ENCODE results near the gene ADCY2.
"Not testable (repeated sequence)": the region's sequence is repeated elsewhere in the genome, so short reads cannot be mapped to it uniquely, and the experiment has no call there.

ADCY2 gene

DNA sequence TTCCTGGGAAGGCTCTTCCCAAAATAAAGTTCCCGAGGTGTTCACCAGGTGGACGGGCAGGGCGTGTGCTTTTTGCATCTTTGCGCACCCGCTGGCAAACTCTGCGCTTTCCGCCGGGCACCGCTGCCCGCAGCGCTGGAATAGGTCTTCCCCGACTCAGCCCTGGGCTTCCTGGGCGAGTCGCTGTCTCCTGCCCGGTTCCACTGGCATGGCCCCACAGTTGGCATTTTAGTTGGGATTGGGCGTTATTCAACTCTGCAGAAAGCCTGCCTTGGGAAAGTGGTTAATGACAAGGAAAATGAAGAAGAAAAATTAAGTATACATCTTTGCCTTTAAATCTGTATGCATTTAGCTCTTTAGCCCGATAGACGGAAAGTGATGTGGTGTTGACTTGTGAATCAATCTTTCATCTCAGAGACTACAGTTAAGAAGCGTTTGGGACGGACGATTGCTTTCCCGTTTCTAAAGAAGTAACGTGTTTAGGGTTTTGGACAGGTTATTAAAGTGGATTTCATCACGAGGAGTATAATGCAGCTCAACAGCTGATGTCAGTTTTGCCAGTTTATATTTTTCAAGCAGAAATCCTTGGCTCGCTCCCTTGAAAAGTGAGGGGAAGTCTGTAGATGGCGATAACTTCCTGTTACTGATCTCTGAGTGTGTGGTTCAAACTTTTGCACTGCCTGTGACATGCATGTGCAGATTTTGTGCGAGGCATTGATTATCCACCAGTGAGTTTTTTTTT is 946 bp downstream of the ADCY2 start:
- DNase-seq = no peak

DNA sequence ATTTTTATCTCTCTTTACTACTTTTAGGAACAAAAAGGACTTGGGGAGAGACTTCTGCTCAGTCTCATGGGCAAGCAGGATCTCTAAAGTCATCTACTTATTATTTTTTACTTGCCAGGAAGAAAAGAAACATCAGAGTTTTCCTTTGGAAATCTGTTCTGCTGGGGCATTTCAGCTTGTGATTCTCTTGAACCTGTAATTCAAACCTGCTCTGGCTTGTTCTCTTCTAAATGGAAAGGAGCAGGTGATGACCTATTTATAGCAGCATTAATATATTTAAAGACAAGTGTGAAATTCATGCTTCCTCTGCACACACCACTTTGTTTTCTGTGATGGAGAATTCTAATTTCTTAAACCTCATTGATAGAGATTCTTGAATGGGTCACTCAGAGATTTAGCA is 2.0 kb downstream of the ADCY2 start:
- no peak for DNase-seq

DNA sequence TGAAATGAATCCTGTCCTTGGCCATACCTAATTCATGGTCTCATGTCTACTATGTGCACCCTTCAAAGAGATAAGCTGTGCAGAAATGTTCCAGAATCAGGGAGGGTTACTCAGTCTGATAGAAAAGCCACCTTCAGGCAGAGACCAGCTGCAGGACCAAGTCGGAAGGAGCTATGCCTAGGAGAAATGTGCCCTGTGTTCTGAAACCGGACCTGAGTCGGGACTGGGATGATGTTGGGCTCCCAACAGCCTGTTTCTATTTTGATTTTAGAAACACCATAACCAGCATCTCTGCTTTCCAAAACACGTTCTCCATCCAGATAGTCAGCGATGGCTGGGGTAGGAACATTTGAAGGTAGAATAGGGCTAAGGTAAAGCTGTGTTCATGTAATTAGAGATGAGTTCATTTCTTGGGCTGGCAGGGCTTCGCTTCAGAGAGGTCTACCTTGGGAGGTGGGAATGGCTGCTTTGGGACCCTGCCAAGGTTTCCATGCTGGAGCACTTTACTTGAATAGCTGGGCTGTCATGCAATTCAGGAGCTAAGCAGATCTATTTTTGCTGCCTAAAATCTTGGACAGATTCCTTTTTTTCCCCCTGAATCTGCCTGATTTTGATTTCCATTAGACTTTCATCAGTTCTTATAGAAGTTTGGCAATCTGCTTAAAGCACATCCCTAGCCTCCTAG is 2.8 kb downstream of the ADCY2 start:
- DNase-seq = no peak

DNA sequence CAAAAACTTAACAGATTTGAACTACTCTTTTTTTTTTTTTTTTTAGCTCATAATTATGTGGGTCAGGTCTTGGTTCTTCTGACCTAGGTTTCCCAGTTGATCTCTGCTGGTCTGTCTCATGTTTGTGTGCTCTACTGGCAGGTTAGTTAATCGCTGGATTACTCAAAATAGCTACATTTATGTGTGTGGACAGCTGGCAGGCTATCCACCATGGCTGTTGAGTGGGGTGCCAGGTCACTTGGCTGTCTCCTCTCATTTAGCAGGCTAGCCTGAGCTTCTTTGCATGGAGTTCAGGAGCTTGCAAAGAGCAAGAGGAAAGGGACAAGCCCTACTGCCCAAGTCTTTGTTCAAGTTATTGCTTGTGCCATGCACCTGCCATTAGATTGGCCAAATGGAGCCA is 9.3 kb downstream of the ADCY2 start:
- no peak for DNase-seq

DNA sequence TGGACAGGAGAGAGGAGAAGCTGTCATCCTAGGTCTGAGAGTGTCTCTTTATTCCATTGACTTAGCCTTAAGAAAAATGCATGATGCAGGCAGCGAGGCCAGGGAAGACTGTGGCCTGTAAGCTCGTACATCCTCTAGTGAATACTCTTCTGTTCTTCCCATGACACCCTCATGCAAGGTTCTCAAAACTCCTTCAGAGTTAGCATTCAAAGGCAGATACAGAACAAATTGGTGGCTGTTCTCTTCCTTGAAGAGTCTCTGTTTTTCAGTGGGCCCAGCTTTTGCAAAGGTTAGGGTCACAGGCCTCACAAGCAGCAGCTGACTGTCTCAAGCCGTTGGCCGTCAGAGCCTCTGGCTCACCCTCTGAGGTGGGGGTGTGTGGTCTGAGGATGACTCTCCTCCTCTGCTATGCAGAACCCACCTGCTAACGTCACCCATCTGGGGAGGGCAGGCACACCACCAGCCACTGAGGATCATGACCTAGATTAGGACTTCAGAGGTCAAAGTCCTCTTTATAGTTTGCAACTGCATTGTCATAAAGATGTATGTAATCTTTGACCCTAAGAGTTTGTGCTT is 15.1 kb downstream of the ADCY2 start:
- no peak for DNase-seq

DNA sequence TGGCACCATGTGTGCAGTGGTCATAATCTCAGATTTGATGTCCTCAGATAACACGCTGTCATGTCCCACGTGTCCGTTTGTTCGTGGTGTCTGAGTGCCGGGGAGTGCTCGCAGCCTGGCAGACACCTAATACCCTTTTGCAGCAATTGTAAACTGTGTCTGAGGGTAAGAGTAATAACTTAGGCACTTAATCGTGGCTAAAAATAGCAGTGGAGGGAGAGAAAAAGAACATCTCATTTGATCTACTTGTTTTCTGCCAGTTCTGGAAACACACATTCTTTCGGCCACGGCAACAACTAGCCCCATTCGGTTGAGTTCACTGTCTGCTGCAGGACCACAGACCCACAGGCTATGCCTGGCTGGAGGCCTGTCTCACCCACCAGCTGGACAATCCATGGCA is 16.5 kb downstream of the ADCY2 start:
- no peak for DNase-seq

DNA sequence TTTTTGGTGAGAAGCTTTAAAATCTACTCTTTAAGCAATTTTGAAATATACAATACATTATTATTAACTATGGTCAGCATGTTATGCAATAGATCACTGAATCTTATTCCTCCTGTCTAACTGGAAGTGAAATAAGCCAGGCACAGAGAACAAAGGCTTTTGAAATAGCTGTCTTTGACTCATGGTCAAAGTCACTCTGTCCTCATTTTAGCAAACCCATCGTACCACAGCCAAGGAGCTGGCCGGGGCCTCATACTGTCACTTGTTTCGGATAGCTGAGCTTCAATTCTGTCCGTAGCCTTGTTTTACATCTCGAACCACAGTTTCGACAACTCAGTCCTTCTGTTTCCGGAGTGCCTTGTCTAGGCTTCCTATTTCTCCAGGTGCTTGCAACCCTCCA is 19.2 kb downstream of the ADCY2 start:
- no peak for DNase-seq

DNA sequence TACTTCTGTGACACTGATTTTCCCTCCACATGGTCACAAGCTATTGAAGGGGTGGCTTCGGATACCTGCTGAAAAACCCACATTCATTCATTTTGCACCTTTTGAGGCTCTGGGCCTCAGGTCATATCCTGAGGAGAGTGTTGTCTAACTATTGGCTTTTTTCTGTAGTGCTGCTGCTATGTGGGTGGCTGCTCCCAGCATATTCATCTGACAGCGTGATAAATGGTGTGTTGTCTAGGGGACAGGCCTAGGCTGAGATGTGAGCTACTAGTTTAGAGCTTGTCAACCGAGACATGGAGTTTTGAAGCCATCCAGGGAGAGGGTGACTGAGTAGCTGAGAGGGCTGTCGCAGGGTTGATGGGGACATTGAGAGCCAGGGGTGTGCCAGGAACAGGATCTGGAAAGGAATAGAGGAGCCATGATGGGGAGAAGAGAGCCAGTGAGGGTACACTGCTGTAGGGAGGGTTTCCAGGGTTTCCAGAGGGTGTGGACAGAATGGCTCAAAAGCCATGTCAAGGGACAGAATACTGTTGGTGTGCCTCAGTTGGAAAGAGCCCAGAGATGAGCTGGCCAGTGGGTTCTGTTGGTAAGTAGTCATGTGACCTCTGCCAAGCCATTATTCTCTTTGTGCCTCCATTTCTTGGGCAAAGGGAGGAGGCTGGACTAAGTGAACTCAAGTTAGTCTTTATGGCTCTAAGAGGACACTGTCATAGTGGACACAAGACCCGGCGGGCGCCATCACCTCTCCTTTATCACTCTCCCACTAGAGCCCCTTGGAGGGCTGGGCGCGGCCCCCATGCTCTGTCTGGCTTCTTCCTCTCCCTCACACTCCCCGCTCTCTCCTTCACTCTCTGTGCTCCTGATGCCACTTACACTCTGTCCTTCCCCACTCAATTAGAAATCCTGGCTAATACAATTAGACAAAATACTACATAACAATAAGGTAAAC is 19.9 kb downstream of the ADCY2 start:
- DNase-seq = no peak

DNA sequence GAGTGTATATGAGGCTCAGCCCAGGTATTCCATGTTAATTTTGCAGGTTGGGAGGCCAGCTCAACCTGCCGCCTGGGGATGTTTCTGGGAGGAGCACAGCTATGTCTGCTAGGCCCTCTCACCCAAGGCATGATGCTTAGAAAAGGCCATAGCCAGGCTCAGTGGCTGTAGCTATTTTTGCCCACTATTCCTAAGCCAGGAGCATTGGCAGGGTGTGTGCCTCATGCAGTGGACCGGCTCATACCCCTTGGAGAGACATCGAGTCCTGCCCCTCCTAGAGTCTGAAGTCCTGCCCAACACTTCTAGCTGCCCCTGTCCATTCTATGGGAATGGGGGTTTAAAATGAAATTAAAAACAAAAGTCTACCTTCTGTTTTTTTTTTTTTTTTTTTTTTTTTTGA is 22.3 kb downstream of the ADCY2 start:
- DNase-seq = no peak

DNA sequence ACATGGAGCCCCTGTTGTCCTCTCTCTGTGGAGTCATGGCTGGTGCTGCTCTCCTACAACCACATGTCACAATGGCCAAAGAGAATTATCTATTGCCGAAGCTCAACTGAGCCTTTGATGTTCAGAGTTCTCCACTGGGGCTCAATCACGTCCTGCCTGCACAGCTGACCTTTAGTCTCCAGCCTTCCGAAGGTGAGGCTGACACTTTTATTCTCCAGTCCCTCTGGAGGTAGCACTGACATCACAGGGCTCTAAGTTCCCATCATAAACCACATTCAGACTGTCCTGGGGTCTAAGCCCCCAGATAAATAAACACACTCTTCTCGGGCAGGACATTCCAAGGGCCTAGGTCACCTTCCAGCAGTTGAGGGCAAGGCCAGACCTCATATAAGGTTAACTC is 23.4 kb downstream of the ADCY2 start:
- DNase-seq = no peak

DNA sequence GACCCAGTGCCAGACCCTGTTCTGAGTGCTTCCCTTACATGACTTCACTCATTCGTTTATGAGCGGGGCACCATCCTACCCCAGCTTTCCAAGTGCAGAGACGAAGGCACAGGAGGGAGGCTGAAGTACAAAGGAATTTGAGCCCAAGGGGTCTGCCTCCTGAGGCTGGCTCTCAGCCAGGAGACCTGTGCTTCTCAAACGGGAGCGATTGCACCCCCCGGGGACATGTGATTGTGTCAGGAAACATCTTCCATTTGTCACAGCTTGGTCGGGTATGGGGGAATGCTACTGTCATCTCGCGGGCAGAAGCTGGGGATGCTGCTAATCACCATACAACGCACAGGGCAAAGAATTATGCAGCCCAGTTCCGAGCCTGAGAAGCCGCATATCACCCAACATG is 23.9 kb downstream of the ADCY2 start:
- DNase-seq = no peak

DNA sequence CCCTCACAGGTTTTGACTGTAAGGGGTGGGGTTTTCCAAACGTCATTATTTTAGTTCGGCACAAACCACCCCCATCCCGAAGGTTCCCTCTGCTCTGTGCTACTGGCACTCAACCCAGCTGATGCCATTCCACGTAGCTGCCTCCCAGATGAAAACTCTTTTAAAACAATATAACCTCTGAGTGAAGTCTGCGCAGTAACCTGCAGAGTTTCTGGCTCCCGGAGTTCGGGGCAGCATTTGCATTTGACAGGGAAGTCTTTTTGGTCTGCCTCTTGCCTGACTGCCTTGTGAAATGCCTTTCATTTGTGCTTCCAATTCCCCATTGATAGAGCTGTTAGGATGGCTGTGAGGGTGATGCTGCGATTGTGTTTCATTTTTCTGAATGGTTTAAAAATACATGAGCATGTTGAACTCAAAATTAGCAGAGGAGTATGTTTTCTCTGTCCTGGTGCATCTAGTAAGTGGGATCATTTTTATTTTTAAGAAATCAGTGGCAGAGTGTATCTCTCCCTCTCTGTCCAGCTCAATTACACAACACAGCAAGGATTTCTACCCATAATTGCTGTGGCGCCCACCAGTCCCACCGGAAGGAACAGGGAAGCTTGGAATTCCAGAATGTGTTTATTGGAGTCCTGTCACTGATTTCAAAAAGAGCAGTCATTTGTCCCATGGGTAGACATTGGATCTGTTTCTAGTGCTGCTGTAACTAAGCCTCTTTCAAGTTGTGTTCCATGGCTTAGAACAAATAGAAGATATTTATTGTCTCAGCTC is 24.8 kb downstream of the ADCY2 start:
- no peak for DNase-seq

DNA sequence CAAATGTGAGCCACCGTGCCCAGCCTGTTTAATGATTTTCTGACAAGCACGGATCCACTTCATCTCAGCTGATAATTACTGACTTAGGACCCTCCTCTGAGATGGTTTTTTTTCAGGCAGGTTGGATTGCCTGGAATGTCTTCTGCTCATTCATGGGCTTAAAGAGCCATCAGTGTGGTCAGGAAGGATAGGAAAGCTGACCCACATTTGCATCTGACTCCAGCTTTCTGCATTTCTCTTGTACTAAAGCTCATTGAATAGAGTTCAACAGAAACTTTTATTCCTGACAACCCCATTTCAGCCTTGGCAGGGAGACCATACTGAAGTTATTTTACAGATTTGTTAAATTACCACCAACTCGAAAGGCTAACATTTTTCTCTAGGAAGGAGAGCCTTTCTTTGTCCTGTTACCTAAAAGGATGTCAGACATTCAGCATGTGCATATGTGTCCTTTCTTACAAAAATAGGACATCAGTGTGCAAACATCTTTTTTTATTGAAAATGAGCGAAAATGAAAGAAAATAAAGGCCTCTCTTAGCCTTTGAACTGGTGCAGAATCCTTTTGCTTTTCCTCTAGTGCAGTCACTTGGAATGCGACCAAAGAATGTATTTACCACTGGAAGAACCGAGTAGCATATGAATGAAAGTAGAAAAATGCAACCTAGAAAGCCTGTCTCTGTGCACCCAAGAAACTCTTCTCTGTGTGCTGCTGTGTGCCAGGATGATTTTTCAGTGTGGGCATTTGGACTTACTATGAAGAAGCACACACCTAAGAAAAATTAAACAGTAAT is 26.6 kb downstream of the ADCY2 start:
- no peak for DNase-seq

DNA sequence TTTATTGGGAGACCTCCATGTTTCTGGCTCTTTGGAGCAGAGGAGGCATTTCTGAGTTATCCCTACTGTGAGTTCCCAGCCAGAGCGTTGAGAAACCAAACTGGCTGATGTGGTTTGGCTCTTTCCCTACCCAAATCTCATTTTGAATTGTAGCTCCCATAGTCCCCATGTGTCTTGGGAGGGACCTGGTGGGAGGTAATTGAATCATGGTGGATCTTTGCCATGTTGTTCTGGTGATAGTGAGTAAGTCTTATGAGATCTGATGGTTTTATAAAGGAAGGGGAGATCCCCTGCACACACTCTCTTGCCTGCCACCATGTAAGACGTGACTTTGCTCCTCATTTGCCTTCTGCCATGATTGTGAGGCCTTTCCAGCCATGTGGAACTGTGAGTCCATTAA is 27.3 kb downstream of the ADCY2 start:
- DNase-seq = not testable (repeated sequence)

DNA sequence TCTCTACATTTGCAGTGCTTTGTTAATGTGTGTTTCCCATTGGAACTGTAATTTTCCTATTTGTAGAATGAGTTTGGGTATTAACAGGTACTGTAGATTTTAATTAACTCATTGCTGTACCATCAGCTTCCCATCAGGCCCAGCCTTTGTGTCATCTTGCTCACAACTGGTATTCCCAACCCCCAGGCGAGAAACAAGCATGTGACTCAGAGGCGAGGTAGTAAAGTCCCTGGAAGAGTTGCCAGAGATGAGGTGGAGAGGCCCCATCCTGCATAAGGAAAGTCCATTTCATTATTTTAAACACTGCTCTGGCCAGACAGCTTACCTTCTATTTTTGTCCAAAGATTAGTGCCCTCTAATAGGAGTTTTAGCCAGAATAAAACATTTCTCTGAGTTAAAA is 29.9 kb downstream of the ADCY2 start:
- no peak for DNase-seq

DNA sequence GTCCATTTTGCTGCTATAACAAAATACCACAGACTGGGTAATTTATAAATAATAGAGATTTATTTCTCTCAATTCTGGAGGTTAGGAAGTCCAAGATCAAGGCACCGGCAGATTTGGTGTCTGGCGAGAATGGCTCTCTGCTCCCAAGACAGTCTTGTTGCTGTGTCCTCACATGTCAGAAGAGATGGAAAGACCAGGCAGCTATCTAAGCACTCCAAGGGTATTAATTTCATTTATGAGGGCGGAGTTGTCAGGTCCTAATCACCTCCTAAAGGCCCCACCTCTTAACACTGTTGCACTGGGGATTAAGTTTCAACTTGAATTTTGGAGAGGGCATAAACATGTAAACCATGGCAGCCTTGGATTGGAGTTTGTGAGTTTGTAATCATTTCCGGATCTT is 30.3 kb downstream of the ADCY2 start:
- no peak for DNase-seq

DNA sequence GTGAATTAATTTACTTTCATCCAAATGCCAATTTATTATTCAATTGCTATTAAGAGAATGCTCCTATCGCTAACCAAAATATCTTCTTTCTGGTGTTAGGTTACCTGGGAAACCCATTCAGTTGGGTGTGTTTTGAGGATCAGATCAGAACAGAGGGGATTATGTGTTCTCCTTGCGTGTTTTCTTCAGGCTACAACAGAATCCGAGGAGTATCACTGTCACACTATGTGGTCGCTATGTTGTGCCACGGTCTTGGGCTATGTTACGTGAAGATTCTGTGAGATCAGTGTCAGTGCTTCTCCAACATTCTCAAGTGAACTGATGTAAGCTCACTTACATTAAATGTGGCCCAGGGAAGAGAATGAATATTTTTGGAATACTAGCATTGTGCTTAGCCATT is 39.0 kb downstream of the ADCY2 start:
- no peak for DNase-seq

DNA sequence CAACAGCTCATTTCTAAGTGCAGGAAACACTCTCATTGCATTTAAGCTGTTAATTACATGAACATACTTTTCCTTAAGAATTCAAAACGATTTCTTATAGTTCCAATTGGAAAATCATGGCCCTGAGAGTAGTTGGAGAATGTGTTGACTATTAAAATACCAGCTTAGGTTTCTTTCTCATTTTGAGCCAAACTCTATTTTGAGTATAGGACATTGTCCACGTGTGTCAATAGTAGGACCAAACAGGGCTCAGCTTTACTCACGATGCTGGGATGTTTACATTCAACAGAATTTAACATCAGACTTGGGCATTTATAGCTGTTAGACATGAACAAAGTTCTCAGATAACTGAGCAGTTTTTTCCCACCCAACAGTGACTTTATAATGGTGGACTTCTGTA is 39.6 kb downstream of the ADCY2 start:
- DNase-seq = no peak

DNA sequence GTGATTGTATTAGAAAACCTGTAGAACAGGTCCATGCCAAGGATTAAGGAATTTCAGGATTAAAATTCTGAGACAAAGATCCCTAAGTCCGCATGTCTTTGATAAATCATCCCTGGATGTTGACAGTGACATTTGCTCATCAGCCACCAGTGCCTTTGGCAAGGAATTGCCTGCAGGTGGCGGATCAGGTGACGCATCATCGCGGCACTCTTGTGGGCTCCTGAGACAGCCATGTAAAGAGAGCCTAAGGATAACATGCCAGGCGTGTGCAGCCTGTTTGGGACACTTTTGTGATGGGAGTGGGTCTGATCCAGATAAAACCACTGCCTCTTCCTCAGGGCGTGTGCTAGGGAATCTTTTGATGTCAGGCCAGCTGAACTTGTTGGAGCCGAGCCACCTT is 40.6 kb downstream of the ADCY2 start:
- DNase-seq = no peak

DNA sequence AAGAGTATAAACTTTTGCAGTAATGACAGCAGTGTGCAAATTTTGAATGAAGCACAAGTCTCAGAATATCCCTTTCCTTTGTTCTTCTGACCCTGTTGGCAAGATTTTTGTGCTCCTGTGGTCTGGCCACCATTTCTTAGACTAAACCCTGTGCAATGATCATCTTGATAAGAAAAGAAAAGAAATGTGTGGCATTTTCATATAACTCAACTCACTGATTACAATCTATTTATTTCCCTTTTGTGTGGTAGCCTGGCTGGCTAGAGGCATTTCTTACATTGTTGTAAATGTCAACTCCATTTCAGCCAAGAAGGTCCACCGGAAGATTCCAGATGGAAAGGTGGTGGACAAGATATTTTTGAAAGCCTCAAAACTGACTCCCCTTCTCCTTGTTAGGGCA is 41.9 kb downstream of the ADCY2 start:
- DNase-seq = no peak

DNA sequence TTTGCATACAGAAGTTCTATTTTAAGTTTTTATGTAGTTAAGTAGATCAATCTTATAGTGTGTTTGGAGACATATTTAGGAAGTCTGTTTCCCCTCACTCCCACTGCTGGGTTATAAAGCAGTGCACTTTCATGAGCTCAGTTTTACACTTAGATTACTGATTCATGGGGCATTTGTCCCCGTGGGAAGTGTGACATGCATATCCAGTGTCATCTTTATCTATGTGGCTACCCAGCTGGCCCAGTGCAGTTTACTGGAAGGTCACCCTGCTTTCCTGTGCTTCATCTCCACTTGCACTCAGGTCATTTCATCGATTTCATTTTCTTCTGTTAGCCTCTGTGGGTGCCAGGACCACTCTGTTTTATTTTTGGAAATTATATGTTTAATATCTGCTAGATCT is 49.1 kb downstream of the ADCY2 start:
- no peak for DNase-seq

DNA sequence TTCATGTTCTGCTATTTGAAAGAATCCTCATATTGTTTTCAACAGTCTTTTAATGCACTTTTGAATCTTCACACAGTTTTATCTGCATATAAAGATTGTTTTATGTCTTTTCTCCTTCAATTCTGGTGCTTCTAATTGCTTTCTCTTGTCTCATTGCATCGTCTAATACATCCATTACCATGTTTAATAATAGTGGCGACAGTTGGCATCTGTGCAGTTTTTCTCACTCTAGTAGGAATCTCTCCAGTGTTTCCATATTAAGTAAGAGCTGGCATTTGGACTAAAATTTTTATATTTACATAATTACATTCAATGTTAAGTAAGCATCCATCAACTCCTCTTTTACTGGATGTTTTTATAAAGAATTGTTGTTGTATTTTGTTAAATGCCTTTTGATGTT is 49.9 kb downstream of the ADCY2 start:
- no peak for DNase-seq
